GM19043 (cell line): Measurements from ENCODE around the gene PGAP2.
A peak's percentile ranks its signal among the peaks of the same experiment; 100 is the strongest.
"Not testable (repeated sequence)": the region's sequence is repeated elsewhere in the genome, so short reads cannot be mapped to it uniquely, and the experiment has no call there.

Source experiments
- ATAC-seq: cut with Tn5 transposase; IDR thresholded peaks from one replicate; pipeline ENCODE4 v1.9.1; 2021; ENCODE audit warnings: low read depth; ENCODE audit not compliant: unreplicated experiment

PGAP2 gene

DNA sequence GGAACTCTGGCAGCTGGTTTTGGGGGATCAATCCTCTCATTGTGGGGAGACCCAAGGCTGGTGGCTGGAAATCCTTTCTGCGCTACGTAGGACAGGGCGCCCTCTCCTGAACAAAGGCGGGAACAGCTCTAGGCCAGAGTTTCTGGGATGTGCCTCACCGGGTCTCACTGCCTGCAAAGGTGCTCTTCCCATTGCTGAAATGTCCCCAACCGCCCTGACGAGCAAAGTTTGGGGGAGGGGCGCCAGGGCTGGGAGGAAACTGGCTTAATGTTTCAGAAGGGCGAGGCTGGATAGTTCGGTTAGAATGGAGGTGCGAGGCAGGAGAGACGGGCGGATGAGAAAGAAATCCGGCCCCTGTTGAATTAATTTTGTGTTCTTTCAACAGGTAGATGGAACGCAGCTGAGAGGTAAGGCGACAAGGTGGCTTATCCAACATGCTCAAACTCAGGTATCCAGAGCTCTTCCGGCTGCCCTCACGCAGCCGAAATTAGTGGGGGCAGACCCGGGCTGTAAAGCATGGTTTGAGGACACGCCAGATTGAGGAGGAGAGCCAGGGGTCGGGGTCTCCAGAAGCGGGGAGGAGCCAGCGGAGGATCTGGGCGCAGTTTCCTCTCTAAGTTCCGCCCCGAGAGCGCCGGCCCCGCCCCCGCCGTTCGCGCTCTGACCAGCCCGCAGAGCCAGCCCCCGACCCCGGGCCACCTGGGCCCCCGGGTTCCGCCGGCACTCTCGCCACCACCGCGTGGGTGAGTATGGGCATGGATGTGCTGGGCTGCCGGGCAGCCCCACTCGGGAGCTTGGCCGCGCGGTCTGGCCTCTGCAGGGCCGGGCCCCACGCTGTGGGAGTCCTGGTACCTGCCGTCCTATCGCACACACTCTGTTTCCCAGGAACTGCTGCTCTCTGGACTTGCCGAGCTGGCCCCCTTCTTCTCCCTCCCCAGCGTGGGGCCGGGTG, at the start of gene PGAP2:
PGAP2 (plus strand) TSS at position 652 of the 952 bp plus-strand sequence. CDS start 2,700 bp downstream, outside the sequence.
- ATAC-seq, result peak; percentile 64

DNA sequence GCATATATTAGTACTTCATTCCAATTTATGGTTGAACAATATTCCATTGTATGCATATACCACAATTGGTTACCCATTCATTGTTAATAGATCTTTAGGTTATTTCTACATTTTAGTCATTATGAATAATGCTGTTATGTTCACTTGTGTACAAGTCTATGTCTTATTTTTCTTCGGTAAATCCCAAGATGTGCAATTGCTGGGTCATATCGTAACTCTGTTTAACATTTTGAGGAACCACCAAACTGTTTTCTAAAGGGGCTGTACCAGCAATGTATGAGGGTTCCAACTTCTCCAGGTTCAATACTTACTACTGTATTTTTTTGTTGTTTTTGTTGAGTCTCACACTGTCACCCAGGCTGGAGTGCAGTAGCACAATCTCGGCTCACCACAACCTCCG, 44.1 kb upstream of the PGAP2 start:
- ATAC-seq, result no peak

DNA sequence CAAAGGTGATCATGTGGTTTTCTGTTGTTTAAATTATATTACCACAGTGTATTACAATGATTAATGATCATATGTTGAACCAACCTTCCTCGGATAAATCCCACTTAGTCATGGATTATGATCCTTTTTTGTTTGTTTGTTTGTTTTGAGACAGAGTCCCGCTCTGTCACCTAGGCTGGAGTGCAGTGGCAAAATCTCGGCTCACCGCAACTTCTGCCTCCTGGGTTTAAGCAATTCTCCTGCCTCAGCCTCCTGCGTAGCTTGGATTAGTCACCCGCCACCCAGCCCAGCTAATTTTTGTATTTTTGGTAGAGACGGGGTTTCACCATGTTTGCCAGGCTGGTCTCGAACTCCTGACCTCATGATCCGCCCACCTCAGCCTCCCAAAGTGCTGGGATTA, 41.5 kb upstream of the PGAP2 start:
- ATAC-seq, result not testable (repeated sequence)

DNA sequence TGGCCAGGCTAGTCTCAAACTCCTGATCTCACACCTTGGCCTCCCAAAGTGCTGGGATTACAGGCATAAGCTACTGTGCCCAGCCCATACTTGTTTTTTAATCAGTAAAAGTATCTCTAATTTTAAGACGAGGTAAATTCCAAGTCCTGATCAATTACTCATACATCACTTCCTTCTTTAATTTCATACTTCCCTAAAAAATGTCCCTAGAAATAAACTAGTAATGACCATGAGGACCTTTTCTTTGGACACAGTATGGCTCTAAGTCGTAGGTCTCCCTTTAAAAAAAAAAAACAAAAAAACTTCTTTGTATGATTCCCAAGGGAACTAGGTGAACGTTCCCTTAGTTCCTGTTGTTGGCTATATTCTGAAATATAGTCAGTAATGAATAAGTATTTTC, 40.8 kb upstream of the PGAP2 start:
- ATAC-seq, result no peak

DNA sequence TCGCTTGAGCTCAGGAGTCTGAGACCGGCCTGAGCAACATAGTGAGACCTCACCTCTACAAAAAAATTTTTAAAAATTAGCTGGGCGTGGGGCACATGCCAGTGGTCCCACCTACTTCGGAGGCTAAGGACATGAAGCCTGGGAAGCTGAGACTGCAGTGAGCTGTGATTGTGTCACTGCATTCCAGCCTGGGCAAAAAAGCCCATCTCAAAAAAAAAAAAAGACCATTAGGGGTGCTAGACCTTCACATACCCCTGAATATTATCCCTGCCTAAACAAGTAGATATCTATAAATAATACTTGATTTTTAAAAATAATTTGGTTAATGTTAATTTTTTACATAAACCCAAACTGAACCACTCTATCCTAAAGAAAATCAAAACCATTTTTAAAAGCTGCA, 35.2 kb upstream of the PGAP2 start:
- ATAC-seq, result no peak

DNA sequence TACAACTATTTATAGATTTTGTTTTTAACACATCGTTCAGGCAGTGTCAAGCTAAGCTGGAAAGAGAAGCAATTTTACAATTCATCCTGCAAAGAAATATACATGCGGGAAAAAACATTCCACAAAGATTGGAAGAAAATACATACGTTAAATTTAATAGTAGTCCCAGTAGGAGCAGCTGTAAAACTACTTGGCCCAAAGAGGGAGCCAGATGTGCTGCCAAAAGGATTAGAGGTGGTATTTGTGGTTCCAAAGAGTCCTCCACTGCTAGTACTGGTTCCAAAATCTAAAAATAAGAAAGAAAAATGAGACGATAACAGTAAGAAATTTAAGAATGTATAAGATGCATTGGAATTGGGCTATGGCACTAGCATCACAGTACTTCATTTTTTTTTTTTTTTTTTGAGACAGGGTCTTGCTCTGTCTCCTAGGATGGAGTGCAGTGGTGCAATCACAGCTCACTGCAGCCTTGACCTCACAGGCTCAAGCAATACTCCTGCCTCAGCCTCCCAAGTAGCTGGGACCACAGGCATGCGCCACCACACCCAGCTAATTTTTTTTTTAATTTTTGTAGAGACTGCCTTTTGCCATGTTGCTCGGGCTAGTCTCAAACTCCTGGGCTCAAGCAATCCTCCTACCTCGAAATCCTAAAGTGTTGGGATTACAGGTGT, 32.5 kb upstream of the PGAP2 start:
- ATAC-seq, result no peak

DNA sequence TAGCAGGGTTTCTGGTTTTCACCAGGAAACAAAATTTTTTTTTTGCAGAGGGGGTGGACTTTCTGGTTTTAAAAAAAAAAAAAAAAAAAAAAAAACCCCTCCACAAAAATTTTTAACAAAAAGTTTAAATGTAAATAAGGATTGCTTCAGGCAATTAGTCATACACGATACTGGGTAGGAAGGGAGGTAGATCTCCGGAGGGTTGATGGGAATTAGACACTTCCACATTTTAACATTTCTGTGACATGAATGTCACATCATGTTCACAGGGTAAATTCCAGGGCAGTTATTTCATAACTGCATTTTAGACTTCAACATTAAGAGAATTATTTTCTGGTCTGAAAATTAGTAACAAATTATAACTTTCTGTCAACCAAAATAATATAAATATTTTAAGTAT, 26.9 kb upstream of the PGAP2 start:
- ATAC-seq, result no peak

DNA sequence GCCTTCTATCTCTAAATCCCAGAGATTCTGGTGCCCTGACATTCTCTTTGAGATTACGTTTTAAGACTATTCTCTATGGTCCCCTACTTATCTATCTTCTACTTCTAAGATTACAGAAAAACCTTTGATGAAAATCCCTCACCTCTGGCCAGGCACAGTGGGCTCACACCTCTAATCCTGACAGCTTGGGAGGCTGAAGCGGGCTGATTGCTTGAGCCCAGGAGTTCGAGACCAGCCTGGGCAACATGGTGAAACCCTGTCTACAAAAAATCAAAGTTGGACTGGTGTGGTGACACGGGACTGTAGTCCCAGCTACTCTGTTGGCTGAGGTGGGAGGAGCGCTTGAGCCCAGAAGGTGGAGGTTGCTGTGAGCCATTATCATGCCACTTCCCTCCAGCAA, 25.4 kb upstream of the PGAP2 start:
- ATAC-seq, result no peak

DNA sequence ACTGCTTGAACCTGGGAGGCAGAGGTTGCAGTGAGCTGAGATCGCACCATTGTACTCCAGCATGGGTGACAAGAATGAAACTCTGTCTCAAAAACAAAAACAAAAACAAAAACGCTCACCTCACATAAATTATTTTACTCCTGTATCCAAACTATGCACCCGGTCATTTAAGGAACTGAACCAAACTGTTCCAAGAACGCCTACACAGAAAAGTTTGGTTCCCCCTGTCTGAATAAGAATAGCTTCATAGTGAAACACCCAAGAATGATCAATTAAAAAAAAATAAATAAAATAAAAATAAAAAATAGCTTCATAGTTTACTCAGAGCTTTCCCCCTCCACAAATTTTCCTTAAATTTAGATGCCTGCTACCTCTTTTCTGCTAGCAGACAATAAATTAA, 24.7 kb upstream of the PGAP2 start:
- ATAC-seq, result no peak

DNA sequence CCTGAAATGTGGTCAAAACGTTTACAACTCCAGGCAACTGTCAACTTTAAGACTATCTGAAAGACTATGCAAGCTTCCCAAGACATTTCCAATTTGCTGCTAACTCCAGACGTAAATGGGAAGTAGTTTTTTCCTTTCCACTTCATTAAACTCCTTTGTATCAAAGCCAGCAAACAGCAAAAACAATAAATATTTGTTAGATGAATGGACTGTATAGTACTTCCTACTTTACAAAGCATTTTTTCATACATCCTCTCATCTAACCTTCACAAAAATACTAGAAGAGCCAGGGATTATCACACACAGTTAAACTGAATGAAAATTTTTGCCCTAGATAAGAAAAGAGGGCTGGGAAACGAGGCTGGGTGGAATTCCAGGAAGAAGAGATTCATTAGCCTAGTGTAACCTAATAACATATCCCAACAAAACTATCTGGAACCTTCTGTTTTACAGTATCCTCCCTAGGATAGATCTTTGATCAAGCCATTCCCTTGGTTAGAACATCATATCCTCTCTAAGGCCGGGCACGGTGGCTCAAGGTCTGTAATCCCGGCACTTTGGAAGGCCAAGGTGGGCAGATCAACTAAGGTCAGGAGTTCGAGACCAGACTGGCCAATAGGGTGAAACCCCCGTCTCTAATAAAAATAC, 21.5 kb upstream of the PGAP2 start:
- no peak for ATAC-seq

DNA sequence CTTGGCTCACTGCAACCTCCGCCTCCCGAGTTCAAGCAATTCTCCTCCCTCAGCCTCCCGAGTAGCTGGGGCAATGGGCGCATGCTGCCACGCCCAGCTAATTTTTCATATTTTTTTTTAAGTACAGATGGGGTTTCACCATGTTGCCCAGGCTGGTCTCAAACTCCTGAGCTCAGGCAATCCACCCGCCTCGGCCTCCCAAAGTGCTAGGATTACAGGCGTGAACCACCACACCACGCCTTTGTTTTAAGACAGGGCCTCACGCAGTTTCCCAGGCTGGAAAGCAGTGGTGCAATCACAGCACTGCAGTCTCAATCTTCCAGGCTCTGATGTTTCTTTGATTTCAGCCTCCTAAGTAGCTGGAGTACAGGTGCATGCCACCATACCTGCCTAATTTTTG, 14.0 kb upstream of the PGAP2 start:
- ATAC-seq, result not testable (repeated sequence)

DNA sequence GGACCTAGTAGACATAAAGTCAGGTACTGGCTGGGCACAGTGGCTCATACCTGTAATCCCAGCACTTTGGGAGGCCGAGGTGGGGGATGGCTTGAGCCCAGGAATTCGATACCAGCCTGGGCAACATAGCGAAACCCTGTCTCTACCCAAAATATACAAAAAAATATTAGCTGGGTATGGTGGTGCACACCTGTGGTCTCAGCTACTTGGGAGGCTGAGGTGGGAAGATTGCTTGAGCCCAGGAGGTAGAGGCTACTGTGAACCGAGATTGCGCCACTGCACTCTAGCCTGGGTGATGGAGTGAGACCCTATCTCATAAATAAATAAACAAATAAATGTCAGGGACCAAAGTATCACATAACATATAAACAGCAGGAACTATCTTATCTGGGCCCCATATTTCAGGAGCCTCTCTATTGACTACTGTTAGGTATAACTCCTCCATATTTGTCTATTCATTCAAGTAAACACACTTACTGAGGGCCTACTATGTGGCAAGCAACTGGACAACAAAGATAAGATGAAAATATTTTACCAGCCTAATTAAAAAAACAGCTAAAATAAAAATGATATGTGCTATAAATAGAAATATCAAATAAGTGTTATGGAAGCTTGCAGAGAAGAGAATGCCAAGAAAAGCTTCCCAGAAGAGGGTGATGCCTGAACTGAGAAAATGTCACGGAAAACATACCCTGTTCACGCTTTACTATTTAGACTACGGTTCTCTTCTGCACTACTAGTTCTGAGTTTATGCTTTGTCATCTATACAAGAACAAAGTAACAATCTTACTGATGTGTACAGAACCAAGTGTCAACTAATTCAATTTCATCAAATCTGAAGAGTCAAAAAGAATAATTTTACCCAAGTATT, 13.0 kb upstream of the PGAP2 start:
- no peak for ATAC-seq

DNA sequence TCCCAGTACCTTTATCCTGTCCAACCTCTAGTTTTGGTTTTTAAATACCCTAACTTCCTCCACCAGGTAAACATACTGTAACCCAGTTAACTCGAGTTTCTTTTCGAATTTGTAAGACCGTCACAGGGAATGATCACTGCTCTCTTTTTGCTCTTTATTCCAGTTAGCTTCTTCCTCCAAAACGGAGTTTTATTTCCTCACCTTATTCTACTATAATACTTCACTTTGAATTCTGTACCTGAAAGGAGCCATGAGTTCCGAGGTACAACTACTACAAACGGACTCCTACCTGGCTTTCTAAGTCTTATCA, 12.4 kb upstream of the PGAP2 start:
- ATAC-seq, result no peak

DNA sequence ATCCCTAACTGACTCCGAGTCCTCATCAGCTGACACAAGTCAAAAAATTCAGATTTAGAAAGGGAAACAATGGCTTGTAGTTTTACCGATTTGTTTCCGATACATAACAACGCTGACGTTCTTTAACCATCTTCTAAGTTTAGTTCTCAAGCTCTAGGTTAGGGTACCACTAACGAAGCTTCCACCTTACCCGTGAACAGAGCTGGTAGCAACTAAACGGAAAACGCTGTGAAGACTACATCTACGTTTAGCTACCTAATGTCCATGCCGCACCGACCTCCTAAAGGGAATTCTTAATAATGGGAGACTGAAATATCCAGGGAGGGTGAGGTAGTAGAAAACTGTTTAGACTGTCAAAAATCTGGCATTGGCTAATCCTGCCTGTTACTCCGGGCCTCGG, 12.0 kb upstream of the PGAP2 start:
- ATAC-seq, result no peak

DNA sequence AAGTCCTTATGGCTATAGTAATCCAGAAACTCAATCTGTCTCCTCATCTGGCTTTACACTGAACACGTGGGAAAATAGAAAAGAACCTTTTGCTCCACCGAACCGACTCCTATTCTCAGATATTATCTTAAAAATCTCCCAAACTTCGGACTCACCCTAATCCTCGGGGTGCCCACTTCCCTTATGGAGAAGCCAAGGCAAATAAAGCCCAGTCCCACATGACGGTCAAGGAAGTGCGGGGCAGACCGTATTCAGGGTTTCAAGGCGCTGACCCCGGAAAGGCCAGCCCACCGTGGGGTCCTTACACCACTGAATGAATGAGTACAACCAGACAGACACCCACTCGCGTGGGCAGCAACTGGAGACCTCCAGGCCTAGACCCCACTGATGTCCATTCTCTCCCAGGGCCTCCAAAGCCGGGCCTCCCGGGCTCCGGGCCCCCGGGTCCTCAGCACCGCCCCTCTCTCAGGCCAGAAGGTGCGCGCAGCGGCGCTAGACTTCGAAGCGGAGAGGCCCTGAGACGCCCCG, 11.5 kb upstream of the PGAP2 start:
- ATAC-seq, result peak; percentile 15

DNA sequence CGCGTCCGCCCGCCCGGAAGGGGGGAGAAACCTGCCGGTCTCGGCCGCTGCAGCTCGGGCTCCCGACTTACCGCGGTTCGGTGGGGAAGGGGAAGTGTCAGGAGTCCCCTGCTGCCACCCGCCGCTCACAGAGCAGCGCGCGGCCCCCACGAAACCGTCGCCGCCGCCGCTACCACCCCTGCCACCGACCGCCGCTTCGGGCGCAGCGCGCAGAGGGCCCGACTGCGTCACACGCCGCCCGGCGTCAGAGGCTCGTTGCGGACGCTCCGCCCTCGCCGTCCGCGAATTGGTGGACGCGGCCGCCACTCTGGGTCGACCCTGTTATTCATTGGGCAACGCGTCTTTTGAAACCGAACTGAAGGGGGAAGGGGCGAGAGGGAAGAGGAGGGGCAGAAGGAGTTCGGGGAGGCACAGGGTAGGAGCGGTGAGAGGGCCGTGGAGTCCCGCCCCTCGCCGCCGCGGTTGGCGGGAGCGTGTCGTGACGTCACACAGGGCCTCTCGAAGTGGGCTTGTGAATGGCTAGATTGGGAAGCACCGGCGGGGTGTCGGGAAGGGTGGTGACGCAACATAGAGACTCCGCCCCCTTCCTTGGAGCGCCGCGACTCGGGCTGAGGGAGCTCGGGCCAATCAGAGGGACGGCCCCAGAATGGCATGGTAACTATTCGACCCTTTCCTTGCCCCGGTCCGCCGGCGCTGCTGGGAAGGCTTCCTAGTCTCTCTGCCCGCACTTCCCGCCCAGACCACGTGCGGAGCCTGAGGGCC, 10.8 kb upstream of the PGAP2 start, which contains the start of gene NUP98:
NUP98 (minus strand) TSS at position 226 of the 762 bp plus-strand sequence. CDS start 15,437 bp downstream, outside the sequence.
- ATAC-seq, result peak; percentile 90

DNA sequence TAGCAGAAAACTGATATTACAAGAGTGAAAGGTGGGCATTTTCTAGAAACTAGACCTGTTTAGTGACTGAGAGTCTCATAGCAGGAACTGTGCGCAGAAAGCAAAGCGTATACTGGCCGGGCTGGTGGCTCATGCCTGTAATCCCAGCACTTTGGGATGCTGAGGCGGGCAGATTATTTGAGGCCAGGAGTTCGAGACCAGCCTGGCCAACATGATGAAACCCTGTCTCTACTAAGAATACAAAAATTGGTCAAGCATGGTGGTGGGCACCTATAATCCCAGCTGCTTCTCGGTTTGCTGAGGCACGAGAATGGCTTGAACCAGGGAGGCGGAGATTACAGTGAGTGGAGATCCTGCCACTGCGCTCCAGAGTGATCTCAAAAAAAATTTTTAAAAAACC, 9.2 kb upstream of the PGAP2 start:
- no peak for ATAC-seq

DNA sequence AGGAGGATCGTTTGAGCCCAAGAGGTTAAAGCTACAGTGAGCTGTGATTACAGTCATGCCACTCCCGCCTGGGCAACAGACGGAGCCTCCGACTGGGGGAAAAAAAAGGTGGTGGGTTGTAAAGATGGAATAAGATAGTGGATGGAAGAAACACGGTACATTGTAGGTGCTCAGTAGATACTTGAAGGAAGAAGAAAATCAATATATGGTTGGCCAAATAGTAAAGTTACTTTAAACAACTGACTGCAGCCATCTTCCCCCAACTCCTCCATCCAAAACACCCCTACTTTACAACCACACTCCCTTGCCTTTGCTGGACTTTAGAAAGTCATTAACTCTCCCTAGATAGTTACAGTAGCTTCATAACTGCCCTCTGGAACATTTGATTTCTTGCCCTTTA, 8.5 kb upstream of the PGAP2 start:
- no peak for ATAC-seq

DNA sequence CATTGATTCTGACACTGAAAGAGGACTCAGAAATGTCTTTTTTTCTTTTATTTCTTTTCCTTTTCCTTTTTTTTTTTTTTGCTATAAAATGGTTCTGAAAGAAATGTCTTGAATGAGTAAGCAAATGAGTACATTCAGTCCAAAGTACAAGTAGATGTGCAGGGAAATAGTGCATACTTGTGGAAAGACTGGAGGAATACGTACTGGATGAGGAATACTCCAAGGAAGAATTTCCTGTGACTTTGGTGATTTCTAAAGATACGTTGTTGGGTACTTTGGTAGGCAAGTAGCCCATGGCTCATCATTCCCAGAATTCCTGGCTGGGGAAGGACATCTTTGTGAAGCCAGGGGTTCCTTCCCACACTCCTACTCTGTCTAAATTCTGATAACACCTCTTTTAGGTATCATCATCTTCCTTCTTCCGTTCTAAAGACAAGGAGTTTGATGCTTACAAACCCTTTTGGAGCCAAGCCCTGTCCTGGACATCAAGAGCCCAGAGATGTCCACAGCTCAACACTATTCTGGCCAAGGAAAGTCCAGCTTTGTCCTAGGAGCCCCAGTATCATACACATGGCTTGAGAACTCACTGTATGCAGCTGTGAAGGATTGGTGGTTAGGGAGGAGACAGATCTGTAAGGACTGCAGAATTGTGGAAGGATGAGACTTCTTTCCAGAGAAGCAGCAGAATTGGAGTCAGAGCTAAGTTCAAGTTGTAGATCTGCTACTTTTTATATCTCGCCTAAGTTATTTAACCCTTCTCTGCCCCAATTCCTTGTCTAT, 6.2 kb upstream of the PGAP2 start:
- no peak for ATAC-seq
